ENCODE data around the gene NT5C3A. TPM values are rescaled to one million over a fixed set of nuclear protein-coding genes. Genes with fewer than 3 reads are reported as not detected.

NT5C3A gene
- total RNA-seq, 3 donors from 2014 or later: 62.1 to 107 (median 93.8) TPM

DNA sequence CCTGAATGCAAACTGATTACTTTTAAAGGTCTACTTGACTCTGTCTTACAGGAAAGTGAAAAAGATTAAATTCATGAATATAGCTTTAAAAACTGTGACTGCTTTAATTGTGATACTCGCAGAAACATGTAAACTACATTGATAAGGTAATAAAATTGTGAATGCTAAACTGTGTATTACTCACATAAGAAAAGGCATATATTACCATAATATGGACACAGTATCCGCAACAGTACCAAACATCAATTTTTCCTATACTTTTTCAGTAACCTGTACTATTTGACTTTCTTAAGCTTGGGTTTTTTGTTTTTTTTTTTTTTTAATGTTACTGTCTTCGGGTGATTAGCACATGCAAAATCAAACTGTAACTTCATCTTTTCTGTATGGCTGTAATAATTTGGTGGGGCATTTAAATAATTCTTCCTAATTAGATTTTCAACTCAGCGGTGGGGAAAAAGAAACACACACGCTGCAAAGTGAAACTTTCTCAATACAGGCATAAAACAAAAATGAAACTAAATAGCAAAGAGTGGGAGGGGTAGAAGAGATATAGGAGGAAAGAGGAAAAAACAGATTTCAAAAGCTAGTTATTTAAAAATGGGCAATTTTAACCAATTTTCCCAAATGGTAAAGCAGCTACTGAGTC, 23.2 kb downstream of the NT5C3A start:
- ATAC-seq: peak; percentile 28
- TF ChIP-seq, protein P1, sequence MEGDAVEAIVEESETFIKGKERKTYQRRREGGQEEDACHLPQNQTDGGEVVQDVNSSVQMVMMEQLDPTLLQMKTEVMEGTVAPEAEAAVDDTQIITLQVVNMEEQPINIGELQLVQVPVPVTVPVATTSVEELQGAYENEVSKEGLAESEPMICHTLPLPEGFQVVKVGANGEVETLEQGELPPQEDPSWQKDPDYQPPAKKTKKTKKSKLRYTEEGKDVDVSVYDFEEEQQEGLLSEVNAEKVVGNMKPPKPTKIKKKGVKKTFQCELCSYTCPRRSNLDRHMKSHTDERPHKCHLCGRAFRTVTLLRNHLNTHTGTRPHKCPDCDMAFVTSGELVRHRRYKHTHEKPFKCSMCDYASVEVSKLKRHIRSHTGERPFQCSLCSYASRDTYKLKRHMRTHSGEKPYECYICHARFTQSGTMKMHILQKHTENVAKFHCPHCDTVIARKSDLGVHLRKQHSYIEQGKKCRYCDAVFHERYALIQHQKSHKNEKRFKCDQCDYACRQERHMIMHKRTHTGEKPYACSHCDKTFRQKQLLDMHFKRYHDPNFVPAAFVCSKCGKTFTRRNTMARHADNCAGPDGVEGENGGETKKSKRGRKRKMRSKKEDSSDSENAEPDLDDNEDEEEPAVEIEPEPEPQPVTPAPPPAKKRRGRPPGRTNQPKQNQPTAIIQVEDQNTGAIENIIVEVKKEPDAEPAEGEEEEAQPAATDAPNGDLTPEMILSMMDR (IDR thresholded peaks at IDR 0.05): no peak
- Histone ChIP-seq H3K9me3 (no peaks in the 10 kb centered on the region), H3K4me1 (ENCODE audit: low read depth) (peaks cover 38% of the 10 kb centered on the region), H3K4me3 (peak overlapping the region; percentile 1), H3K36me3 (ENCODE audit: low read depth) (no peaks in the 10 kb centered on the region)
- no peak for DNase-seq
- intact Hi-C loops (cut with DNase I, micrococcal nuclease): no loop called here

GRCh38 chr7:33038639-33039038, 23.9 kb downstream of the NT5C3A start:
- DNase-seq (no peak), ATAC-seq (no peak)
- Histone ChIP-seq H3K4me1 (ENCODE audit: low read depth) (peaks cover 39% of the 10 kb centered on the region), H3K36me3 (ENCODE audit: low read depth) (no peaks in the 10 kb centered on the region), H3K4me3 (no peak overlapping the region), H3K9me3 (no peaks in the 10 kb centered on the region)
- TF ChIP-seq, protein P1 (IDR thresholded peaks at IDR 0.05): no peak
- intact Hi-C loops (cut with DNase I, micrococcal nuclease): no loop called here

DNA sequence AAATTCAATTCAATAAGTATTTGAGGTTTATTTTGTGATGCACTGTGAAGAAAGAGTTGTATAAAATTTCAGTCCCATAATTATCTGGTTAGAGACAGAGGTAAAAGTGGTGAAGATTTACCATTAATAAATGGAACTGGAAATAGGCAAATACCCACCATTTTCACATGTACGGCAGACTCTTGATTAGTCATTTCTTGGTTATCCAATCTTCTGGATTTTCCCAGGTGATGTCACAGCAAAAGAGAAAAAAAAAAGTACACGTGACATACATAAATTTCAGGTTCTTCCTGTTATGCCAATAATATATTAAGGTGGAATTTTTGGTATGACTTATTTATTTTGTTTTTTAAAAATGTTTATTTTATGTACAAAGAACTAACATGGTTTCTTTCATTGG, 26.8 kb downstream of the NT5C3A start:
- TF ChIP-seq, protein P1 (IDR thresholded peaks at IDR 0.05): no peak
- Histone ChIP-seq H3K36me3 (ENCODE audit: low read depth) (no peaks in the 10 kb centered on the region), H3K4me1 (ENCODE audit: low read depth) (peaks cover 10% of the 10 kb centered on the region), H3K9me3 (no peaks in the 10 kb centered on the region), H3K4me3 (no peak overlapping the region)
- ATAC-seq (no peak), DNase-seq (no peak)
- intact Hi-C loops (cut with DNase I, micrococcal nuclease): no loop called here

DNA sequence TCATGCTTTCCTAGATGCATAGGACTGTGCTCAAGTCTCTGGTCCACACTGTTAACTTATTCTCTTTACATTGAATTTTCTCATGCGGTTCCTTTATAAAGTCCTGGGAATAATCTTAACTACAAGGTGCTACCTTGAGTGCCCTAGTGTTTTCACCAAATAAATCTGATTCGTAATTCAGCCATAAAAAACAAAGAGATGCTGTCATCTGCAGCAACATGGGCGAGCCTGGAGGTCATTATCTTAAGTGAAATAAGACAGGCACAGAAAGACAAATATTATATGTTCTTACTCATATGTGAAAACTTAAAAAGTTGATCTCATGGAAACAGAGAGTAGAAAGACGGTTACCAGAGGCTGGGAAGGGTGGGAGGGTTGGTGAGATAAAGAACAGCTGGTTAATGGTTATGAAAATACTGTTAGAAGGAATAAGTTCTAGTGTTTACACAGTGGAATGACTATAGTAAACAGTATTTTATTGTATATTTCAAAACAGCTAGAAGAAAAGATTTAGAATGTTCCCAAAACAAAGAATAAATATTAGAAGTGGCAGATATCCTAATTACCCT, 38.3 kb downstream of the NT5C3A start:
- no peak overlapping the region for H3K4me3 ChIP-seq
- peak; percentile 95 for ATAC-seq
- TF ChIP-seq, protein P1 (IDR thresholded peaks at IDR 0.05): no peak
- peaks cover 16% of the 10 kb centered on the region for H3K4me1 ChIP-seq (ENCODE audit: low read depth)
- DNase-seq: no peak
- intact Hi-C loops (cut with DNase I, micrococcal nuclease): no loop called here
- H3K36me3 ChIP-seq (ENCODE audit: low read depth): no peaks in the 10 kb centered on the region
- H3K9me3 ChIP-seq: no peaks in the 10 kb centered on the region

- TF ChIP-seq, protein P1 (IDR thresholded peaks at IDR 0.05): no peak
- intact Hi-C loops (cut with DNase I, micrococcal nuclease): no loop called here
- Histone ChIP-seq H3K4me1 (ENCODE audit: low read depth) (no peaks in the 10 kb centered on the region), H3K36me3 (ENCODE audit: low read depth) (no peaks in the 10 kb centered on the region), H3K9me3 (no peaks in the 10 kb centered on the region), H3K4me3 (no peak overlapping the region)
- DNase-seq (no peak), ATAC-seq (peak; percentile 88)
These were observed 50.2 kb downstream of the NT5C3A start for GRCh38 chr7:33012364-33012763.
